HG03521 (cell line): ENCODE results near the gene MGAT5.
A peak's percentile ranks its signal among the peaks of the same experiment; 100 is the strongest.

ENCODE experiments used
- ATAC-seq: cut with Tn5 transposase; IDR thresholded peaks from one replicate; pipeline ENCODE4 v1.9.1; 2021; ENCODE audit warnings: mild to moderate bottlenecking, moderate library complexity; ENCODE audit not compliant: unreplicated experiment

MGAT5 gene

GRCh38 chr2:134231301-134231964 is 22.4 kb upstream of the MGAT5 start:
- no peak for ATAC-seq

DNA sequence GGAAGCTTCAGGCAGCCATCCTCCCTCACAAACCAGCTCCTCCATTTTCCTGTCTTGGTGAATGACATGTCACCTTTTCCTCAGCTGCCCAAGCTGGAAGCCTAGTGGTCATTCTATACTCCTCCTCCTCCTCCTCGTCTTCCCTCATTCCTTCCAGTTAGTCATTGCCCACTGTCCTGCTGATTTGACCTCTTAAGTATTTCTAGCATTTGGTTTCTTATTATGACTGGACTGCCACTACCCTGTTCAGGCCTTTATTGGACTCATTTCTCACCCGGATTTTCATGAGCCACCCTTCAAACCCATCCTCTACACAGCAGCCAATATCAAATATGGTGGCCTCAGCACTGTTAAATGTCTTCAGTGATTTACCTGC is 21.9 kb upstream of the MGAT5 start:
- no peak for ATAC-seq

GRCh38 chr2:134232461-134232860 is 21.4 kb upstream of the MGAT5 start:
- no peak for ATAC-seq

- peak; percentile 19 for ATAC-seq
Observed at GRCh38 chr2:134232868-134233727, 20.8 kb upstream of the MGAT5 start.

DNA sequence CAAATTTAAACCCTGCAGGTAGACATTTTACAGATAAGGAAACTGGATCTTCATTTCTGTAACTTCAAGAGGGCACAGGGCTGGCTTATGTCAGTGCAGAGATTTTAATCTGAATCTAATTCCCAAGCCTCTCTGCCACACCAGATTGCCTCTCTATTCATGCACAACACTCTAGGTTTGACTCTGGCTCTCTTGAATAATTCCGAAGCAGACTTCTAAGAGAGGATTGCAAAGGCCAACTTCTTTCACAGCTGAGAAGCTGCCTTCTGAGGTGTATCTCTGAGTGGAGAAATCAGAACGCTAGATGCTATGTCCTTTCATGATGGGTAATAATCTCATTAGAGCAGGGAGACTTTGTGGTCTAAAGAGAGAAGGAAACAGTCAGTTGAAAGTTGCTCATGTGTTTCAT is 20.1 kb upstream of the MGAT5 start:
- ATAC-seq: peak; percentile 41

- ATAC-seq: no peak
Observed at GRCh38 chr2:134234535-134234934, 19.3 kb upstream of the MGAT5 start.

- ATAC-seq: no peak
Observed at GRCh38 chr2:134235510-134236144, 18.2 kb upstream of the MGAT5 start.

- ATAC-seq: no peak
Observed at GRCh38 chr2:134238371-134238770, 15.5 kb upstream of the MGAT5 start.

DNA sequence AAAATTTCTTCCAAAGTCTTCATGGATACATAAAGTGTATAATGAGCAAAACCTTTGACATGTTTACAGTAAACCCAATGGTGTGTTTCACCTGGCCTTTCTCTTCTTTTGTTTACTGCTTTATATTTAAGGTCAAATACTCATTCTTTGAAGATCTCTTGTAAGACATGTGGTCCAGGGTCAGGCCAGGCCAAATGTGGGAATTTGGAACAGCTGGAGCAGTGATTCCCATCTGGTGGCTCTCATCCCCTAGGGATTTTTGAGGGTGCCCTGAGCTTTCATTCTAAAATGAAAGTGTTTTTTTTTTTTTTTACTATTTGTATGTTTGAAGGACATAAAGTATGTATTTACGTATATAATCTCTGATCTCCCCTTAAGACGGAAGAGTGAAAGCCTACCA is 13.8 kb upstream of the MGAT5 start:
- ATAC-seq: no peak

GRCh38 chr2:134241911-134242310 is 12.0 kb upstream of the MGAT5 start:
- no peak for ATAC-seq

- ATAC-seq: no peak
Observed at GRCh38 chr2:134243244-134243643, 10.6 kb upstream of the MGAT5 start.

GRCh38 chr2:134244086-134244485 is 9.8 kb upstream of the MGAT5 start:
- ATAC-seq: no peak

DNA sequence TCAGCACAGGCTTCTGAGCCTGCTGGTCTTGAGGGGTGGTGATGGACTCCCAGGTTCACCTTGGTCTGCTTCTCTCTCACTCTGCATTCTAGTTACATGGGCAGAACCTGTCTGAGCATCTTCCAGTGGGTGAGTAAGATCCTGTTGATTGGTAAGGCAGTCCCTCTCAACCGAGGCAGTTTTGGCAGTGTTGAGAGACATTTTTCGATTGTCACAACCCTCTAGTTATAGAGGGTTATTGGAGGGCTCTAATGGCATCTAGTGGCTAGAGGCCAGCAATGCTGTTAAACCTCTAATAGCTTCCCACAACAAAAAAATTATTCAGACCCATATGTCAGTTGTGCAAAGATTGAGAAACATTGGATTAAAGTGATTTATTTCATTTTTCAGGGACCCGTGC is 9.3 kb upstream of the MGAT5 start:
- ATAC-seq: no peak

GRCh38 chr2:134245340-134245984 is 8.4 kb upstream of the MGAT5 start:
- no peak for ATAC-seq

DNA sequence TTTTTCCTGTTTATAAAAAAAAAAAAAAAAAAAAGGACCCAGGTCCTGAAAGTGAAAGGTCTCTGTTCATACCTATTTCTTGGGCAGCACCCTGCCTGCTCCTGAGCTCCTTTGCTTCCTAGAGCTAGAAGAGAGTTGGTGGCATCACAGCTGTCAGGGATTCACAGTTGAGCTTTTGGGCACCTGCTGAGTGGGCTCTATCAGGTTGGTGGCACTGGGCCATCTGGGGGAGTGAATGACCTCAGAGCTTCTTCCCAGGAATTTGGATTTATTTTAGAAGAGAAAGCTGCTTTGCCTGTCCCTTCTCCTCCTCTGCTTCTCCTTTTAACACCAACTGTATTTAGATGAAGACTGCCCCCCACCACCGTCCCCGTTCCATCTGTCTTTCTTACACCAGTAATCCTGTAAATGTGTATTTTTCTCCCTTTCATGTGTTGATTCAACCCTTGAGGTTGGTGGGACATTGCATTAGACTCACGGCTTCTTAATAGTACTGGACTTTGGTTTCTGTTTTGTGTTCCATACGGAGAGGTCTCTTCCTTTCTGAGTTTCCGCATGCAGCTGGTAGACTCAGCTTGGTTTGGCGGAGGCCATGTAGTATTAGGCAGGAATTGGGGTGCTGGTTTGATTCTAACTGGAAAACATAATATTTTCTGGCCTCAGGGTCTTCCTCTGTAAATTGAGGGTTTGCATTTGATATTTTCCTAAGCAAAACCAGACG is 7.6 kb upstream of the MGAT5 start:
- no peak for ATAC-seq

DNA sequence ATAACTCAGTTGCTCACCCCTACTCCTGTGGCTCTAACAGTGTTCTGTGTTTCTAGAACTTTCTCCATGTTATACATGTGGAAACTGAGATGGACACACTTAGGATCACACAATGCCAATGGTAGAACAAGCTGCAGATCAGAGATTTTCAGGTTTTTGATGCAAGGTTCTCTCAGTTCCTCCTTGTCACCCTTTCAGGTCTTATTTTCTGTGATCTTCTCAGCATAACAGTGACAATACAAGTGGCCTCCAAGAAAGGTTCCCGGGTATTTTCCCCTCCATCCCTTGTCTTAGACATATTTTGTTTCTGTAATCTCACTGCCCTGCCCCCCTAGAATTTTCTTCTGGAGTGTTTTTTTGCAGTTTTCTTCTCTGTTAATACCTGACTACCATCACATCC is 6.2 kb upstream of the MGAT5 start:
- no peak for ATAC-seq

- no peak for ATAC-seq
Observed at GRCh38 chr2:134248913-134249312, 5.0 kb upstream of the MGAT5 start.

GRCh38 chr2:134249755-134250154 is 4.1 kb upstream of the MGAT5 start:
- ATAC-seq: no peak

- no peak for ATAC-seq
Observed at GRCh38 chr2:134250840-134251461, 2.9 kb upstream of the MGAT5 start.

GRCh38 chr2:134252092-134252750 is 1.7 kb upstream of the MGAT5 start:
- no peak for ATAC-seq
